ENCODE results near the gene ATP2B3. TPM values are rescaled to one million over a fixed set of nuclear protein-coding genes. Genes with fewer than 3 reads are reported as not detected.

Gene ATP2B3
- total RNA-seq, 3 donors from 2014 or later (not counting 1 experiment from before 2014, with no cell fraction given) = not detected

DNA sequence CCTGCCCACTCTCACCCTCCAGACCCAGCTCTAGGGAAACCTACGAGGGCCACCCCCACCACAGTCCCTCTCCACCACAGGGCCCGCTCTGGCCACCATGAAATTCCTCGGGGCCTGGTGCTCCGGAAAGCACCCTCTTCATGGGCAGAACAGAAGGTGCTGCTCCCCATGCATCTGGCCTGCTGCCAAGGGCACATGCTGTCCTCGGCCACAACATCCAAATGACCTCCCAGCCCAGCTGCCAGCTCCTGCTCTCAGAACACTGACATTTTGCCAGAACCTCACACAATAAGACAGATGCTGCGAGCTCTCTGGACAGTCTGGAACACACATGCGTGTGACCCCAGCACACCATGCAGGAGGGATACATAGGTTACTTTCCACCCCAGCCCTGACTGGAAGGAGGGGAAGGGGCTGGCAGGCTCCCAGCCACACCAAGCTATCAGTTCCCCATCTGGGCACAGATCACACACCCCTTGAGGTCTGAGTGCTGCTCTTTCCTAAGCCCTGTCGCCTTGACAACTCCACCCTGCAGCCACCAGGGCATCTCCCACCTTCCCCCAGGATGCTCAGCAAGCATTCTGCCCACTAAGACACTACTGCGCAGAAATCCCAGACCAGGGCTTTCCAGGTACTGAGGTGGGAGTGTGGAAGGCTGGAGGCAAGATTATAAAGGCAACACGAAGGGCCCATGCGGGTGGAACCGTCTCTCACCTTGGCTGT lies 75.7 kb downstream of the ATP2B3 start:
- TF ChIP-seq, protein P1, sequence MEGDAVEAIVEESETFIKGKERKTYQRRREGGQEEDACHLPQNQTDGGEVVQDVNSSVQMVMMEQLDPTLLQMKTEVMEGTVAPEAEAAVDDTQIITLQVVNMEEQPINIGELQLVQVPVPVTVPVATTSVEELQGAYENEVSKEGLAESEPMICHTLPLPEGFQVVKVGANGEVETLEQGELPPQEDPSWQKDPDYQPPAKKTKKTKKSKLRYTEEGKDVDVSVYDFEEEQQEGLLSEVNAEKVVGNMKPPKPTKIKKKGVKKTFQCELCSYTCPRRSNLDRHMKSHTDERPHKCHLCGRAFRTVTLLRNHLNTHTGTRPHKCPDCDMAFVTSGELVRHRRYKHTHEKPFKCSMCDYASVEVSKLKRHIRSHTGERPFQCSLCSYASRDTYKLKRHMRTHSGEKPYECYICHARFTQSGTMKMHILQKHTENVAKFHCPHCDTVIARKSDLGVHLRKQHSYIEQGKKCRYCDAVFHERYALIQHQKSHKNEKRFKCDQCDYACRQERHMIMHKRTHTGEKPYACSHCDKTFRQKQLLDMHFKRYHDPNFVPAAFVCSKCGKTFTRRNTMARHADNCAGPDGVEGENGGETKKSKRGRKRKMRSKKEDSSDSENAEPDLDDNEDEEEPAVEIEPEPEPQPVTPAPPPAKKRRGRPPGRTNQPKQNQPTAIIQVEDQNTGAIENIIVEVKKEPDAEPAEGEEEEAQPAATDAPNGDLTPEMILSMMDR (IDR thresholded peaks at IDR 0.05) = no peak
- WGBS (ENCODE audit: insufficient coverage) = 99% methylated on average over 9 of the region's 12 CpGs
- Histone ChIP-seq H3K27ac (ENCODE audit: low read length) (no peak overlapping the region), H3K4me3 (ENCODE audit: low read length) (no peak overlapping the region), H3K4me1 (ENCODE audit: control insufficient read depth, insufficient read depth, low read length) (peaks cover 19% of the 10 kb centered on the region), H3K27me3 (ENCODE audit: control insufficient read depth, insufficient read depth, low read length) (no peaks in the 10 kb centered on the region), H3K36me3 (ENCODE audit: control insufficient read depth, insufficient read depth, low read length) (peaks cover 29% of the 10 kb centered on the region), H3K9me3 (ENCODE audit: control insufficient read depth, insufficient read depth, low read length) (no peaks in the 10 kb centered on the region)
- Mint-ChIP-seq H3K27me3 (ENCODE audit: low read depth in 2 of 2) (no peaks in the 10 kb centered on the region), H3K27ac (no peak overlapping the region), H3K4me3 (no peak overlapping the region), H3K4me1 (peaks cover 5 to 23% of the 10 kb centered on the region in 2 donors), H3K9me3 (no peaks in the 10 kb centered on the region), H3K36me3 (no peaks in the 10 kb centered on the region)
- DNase-seq (no peak), ATAC-seq (no peak)
- intact Hi-C loops (cut with micrococcal nuclease) = no loop called here

DNA sequence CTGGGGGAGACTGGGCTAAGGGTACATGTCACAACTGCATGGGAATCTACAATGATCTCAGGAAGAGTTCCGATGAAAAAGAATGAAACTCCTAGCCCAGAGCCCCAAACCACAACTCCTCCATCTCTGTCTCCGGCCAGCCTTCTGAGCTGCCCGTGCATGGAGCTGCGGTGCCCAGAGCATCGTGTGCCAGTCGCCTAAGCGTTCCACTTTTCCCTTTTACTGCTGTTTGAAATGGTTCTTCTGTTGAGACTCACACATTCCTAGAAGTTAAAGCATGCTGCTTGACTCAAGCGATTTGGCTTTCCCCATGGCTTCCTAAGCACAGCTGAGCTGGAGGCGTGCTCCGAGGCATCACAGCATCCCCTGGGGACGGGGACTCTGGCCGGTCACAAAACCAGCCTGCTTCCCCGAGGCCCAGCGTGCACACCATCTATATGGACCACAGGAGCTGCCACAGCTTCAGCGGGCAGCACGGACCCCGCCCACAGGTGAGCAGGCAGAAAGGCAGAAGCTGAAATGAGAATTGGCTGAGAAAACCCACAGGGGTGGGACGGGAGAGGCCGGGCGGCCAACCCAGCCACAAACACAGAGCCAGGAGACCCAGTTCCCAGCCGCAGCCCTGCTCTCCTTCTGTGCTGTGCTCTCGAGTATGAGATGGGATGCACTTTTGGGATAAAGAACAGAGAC lies 76.5 kb downstream of the ATP2B3 start:
- Mint-ChIP-seq H3K27me3 (ENCODE audit: low read depth in 2 of 2) (no peaks in the 10 kb centered on the region), H3K36me3 (no peaks in the 10 kb centered on the region), H3K9me3 (no peaks in the 10 kb centered on the region), H3K4me1 (peaks cover 5 to 26% of the 10 kb centered on the region in 2 donors), H3K27ac (no peak overlapping the region), H3K4me3 (no peak overlapping the region)
- no peaks in the 10 kb centered on the region for H3K27me3 ChIP-seq (ENCODE audit: control insufficient read depth, insufficient read depth, low read length)
- peaks cover 22% of the 10 kb centered on the region for H3K4me1 ChIP-seq (ENCODE audit: control insufficient read depth, insufficient read depth, low read length)
- intact Hi-C loops (cut with micrococcal nuclease) = no loop called here
- no peaks in the 10 kb centered on the region for H3K9me3 ChIP-seq (ENCODE audit: control insufficient read depth, insufficient read depth, low read length)
- ATAC-seq (no peak), DNase-seq (no peak)
- H3K4me3 ChIP-seq (ENCODE audit: low read length) = no peak overlapping the region
- peaks cover 26% of the 10 kb centered on the region for H3K36me3 ChIP-seq (ENCODE audit: control insufficient read depth, insufficient read depth, low read length)
- TF ChIP-seq, protein P1 (IDR thresholded peaks at IDR 0.05) = no peak
- H3K27ac ChIP-seq (ENCODE audit: low read length) = no peak overlapping the region
- 98% methylated on average over 20 of the region's 22 CpGs for WGBS (ENCODE audit: insufficient coverage)

DNA sequence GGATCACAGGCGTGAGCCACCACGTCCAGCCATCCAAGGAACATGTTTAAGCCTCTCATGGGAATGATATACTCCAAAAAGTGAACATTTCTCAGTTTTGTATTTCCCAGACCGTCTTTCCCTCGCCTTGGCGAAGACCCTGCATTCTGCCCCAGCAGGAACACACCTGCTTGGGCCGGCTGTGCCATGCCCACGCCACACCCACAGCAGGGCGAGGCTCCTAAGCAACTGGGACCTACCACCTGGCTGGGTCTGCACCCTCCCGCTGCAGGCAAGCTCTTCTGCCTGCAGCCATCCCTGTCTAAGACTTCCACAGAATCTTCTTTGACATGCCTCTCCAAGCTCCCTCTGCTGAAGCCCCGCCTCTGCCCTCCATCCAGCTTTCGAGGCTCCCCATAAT lies 77.9 kb downstream of the ATP2B3 start:
- Mint-ChIP-seq H3K27me3 (ENCODE audit: low read depth in 2 of 2) (no peaks in the 10 kb centered on the region), H3K4me3 (no peak overlapping the region), H3K9me3 (no peaks in the 10 kb centered on the region), H3K4me1 (peaks cover 11 to 32% of the 10 kb centered on the region in 2 donors), H3K36me3 (no peaks in the 10 kb centered on the region), H3K27ac (no peak overlapping the region)
- ATAC-seq (no peak), DNase-seq (no peak)
- Histone ChIP-seq H3K4me3 (ENCODE audit: low read length) (no peak overlapping the region), H3K4me1 (ENCODE audit: control insufficient read depth, insufficient read depth, low read length) (peaks cover 31% of the 10 kb centered on the region), H3K27me3 (ENCODE audit: control insufficient read depth, insufficient read depth, low read length) (no peaks in the 10 kb centered on the region), H3K27ac (ENCODE audit: low read length) (no peak overlapping the region), H3K9me3 (ENCODE audit: control insufficient read depth, insufficient read depth, low read length) (no peaks in the 10 kb centered on the region), H3K36me3 (ENCODE audit: control insufficient read depth, insufficient read depth, low read length) (peaks cover 22% of the 10 kb centered on the region)
- intact Hi-C loops (cut with micrococcal nuclease) = no loop called here
- TF ChIP-seq, protein P1 (IDR thresholded peaks at IDR 0.05) = no peak
- 96% methylated on average over 11 of the region's 11 CpGs for WGBS (ENCODE audit: insufficient coverage)

Data from natural killer cell (primary cell).